Sigmoid colon (tissue), 7 donors: ENCODE results near the gene NCAM2. TPM values are rescaled to one million over a fixed set of nuclear protein-coding genes. Genes with fewer than 3 reads are reported as not detected.

Experiments used
- DNase-seq: peaks from one replicate; pipeline ENCODE4 v3.0.0-alpha.2; 2019
- H3K27ac ChIP-seq, 4 donors: fragments of 200-600 bp; sonication (generic); one replicate each; pipeline ENCODE4 v1.5.1; 2016 to 2019; ENCODE audit warnings: mild to moderate bottlenecking in 1 of 4
- H3K27me3 ChIP-seq, 3 donors: fragments of 200-600 bp; sonication (generic); one replicate each; pipeline ENCODE4 v1.5.1; 2019; ENCODE audit warnings: mild to moderate bottlenecking in 1 of 3
- H3K36me3 ChIP-seq, 4 donors: fragments of 200-600 bp; sonication (generic); one replicate each; pipeline ENCODE4 v1.5.1; 2016 to 2019
- H3K4me1 ChIP-seq, 4 donors: fragments of 200-600 bp; sonication (generic); one replicate each; pipeline ENCODE4 v1.5.1; 2017 to 2019
- H3K4me3 ChIP-seq, 4 donors: fragments of 200-600 bp; sonication (generic); one replicate each; pipeline ENCODE4 v1.5.1; 2017 to 2019; ENCODE audit warnings: mild to moderate bottlenecking in 2 of 4, moderate library complexity in 1 of 4
- H3K9me3 ChIP-seq, 4 donors: fragments of 200-600 bp in 3 of 4; sonication (generic) in 3 of 4; one replicate each; pipeline versions ENCODE4 v1.5.1 to v1.6.1; 2013 to 2019
- CTCF ChIP-seq, 4 experiments: fragments of 450-650 bp in 3 of 4; fragments of 200-600 bp in 1 of 4; IDR thresholded peaks; one replicate each; pipeline ENCODE4 v1.5.1; 2016 to 2019; ENCODE audit warnings: antibody characterized with exemption in 4 of 4, mild to moderate bottlenecking in 3 of 4, moderate library complexity in 2 of 4
- EP300 ChIP-seq, 4 donors: sonication (generic); formaldehyde crosslinking; IDR thresholded peaks; one replicate each; pipeline ENCODE4 v1.6.1; 2017; ENCODE audit warnings: antibody characterized with exemption in 4 of 4
- POLR2A ChIP-seq, 2 donors: fragments of 450-650 bp; IDR thresholded peaks; one replicate each; pipeline ENCODE4 v1.6.1; 2016; ENCODE audit warnings: antibody characterized with exemption in 2 of 2, mild to moderate bottlenecking in 2 of 2, moderate library complexity in 2 of 2
- POLR2AphosphoS5 ChIP-seq, 4 donors: sonication (generic); formaldehyde crosslinking; IDR thresholded peaks; one replicate each; pipeline ENCODE4 v1.6.1; 2017; ENCODE audit warnings: antibody characterized with exemption in 4 of 4
- WGBS, 2 donors: extraction: QIAGEN DNeasy Blood & Tissue Kit; methylation state at CpG; one replicate each; pipeline ENCODE4 v1.1.7; 2013; 5-methylcytosine and 5-hydroxymethylcytosine counted together
- intact Hi-C: fragments of 100-400 bp; cut with DNase I; formaldehyde crosslinking; loops from one replicate; pipeline ENCODE4 v1.15.1; 2023
- polyA plus RNA-seq, 3 donors: library from polyadenylated mRNA; stranded (reverse); fragments of 200-250 nt; gene quantifications; one replicate each; pipeline ENCODE4 v1.2.3, GENCODE V29; 2013
- total RNA-seq, 4 donors: library from RNA; depleted of rRNA; stranded (reverse); fragments of >200 nt; gene quantifications; one replicate each; pipeline ENCODE4 v1.1.0, GENCODE V29; 2016
- donor health status: healthy with polysubstance abuse.
- donor health status: Bipolar disorder and iron deficiency.
- donor health status: healthy.

NCAM2 gene
- total and polyA plus RNA-seq, 7 donors, result under 0.01 to 17.1 (median 6.7) TPM; not detected in 1

- no peaks in the 10 kb centered on the region for H3K9me3 ChIP-seq
- TF ChIP-seq POLR2AphosphoS5 (IDR thresholded peaks at IDR 0.05) (no peak), POLR2A (IDR thresholded peaks at IDR 0.05) (no peak), EP300 (IDR thresholded peaks at IDR 0.05) (no peak), CTCF (IDR thresholded peaks at IDR 0.05) (no peak)
- H3K4me3 ChIP-seq, result no peak overlapping the region
- DNase-seq, result no peak
- no peaks in the 10 kb centered on the region for H3K27me3 ChIP-seq
- intact Hi-C loops, result no loop called here
- H3K4me1 ChIP-seq, result no peaks in the 10 kb centered on the region
- no peaks in the 10 kb centered on the region for H3K36me3 ChIP-seq
- H3K27ac ChIP-seq, result no peak overlapping the region
Measured at GRCh38 chr21:21067375-21067774, 69.2 kb downstream of the NCAM2 start.

GRCh38 chr21:21074305-21074704 is 76.1 kb downstream of the NCAM2 start:
- no peak for TF ChIP-seq CTCF (IDR thresholded peaks at IDR 0.05)
- no peak for TF ChIP-seq EP300 (IDR thresholded peaks at IDR 0.05)
- TF ChIP-seq POLR2AphosphoS5 (IDR thresholded peaks at IDR 0.05), result no peak
- no peak for TF ChIP-seq POLR2A (IDR thresholded peaks at IDR 0.05)
- 59 to 85% methylated on average over 3 of the region's 3 CpGs for WGBS, 2 donors
- DNase-seq, result no peak

GRCh38 chr21:21076051-21076450 is 77.8 kb downstream of the NCAM2 start:
- Histone ChIP-seq H3K36me3 (no peaks in the 10 kb centered on the region), H3K9me3 (no peaks in the 10 kb centered on the region), H3K4me1 (no peaks in the 10 kb centered on the region), H3K27ac (no peak overlapping the region), H3K4me3 (no peak overlapping the region), H3K27me3 (no peaks in the 10 kb centered on the region)
- WGBS, 2 donors, result 88 to 90% methylated on average over 2 of the region's 2 CpGs
- no peak for TF ChIP-seq POLR2A (IDR thresholded peaks at IDR 0.05)
- no peak for TF ChIP-seq POLR2AphosphoS5 (IDR thresholded peaks at IDR 0.05)
- no peak for TF ChIP-seq EP300 (IDR thresholded peaks at IDR 0.05)
- no peak for TF ChIP-seq CTCF (IDR thresholded peaks at IDR 0.05)
- no peak for DNase-seq
- intact Hi-C loops, result no loop called here

More at GRCh38 chr21:21074305-21074704, 76.1 kb downstream of the NCAM2 start:
- H3K4me1 ChIP-seq, result no peaks in the 10 kb centered on the region
- H3K36me3 ChIP-seq, result no peaks in the 10 kb centered on the region
- H3K27ac ChIP-seq, result no peak overlapping the region
- intact Hi-C loops, result no loop called here
- no peaks in the 10 kb centered on the region for H3K27me3 ChIP-seq
- no peak overlapping the region for H3K4me3 ChIP-seq
- no peaks in the 10 kb centered on the region for H3K9me3 ChIP-seq

- DNase-seq, result no peak
- TF ChIP-seq POLR2AphosphoS5 (IDR thresholded peaks at IDR 0.05), result no peak
- TF ChIP-seq POLR2A (IDR thresholded peaks at IDR 0.05), result no peak
- 74 to 77% methylated on average over 4 of the region's 4 CpGs for WGBS, 2 donors
- no peaks in the 10 kb centered on the region for H3K36me3 ChIP-seq
- H3K9me3 ChIP-seq, result no peaks in the 10 kb centered on the region
- no peaks in the 10 kb centered on the region for H3K4me1 ChIP-seq
- intact Hi-C loops, result no loop called here
- no peaks in the 10 kb centered on the region for H3K27me3 ChIP-seq
- no peak overlapping the region for H3K4me3 ChIP-seq
- H3K27ac ChIP-seq, result no peak overlapping the region
Measured at GRCh38 chr21:21076491-21076890, 78.3 kb downstream of the NCAM2 start.

- Histone ChIP-seq H3K27ac (no peak overlapping the region), H3K4me3 (no peak overlapping the region), H3K4me1 (no peaks in the 10 kb centered on the region), H3K9me3 (peaks cover 0 to 2% (median 0%) of the 10 kb centered on the region in 4 donors), H3K36me3 (no peaks in the 10 kb centered on the region), H3K27me3 (no peaks in the 10 kb centered on the region)
- no peak for TF ChIP-seq EP300 (IDR thresholded peaks at IDR 0.05)
- TF ChIP-seq POLR2AphosphoS5 (IDR thresholded peaks at IDR 0.05), result no peak
- no peak for TF ChIP-seq CTCF (IDR thresholded peaks at IDR 0.05)
- TF ChIP-seq POLR2A (IDR thresholded peaks at IDR 0.05), result no peak
- DNase-seq, result no peak
- intact Hi-C loops, result no loop called here
Measured at GRCh38 chr21:21079646-21080045, 81.4 kb downstream of the NCAM2 start.
